CD4-positive, alpha-beta T cell treated with Interleukin-17A for 4 hours (primary cell): ENCODE results near the gene ECHS1.
A peak's percentile ranks its signal among the peaks of the same experiment; 100 is the strongest.
"Not testable (repeated sequence)": the region's sequence is repeated elsewhere in the genome, so short reads cannot be mapped to it uniquely, and the experiment has no call there.

Experiments
- DNase-seq: peaks from one replicate; pipeline ENCODE4 v3.0.0-alpha.2; 2020; ENCODE audit warnings: mixed read lengths

The ECHS1 gene

DNA sequence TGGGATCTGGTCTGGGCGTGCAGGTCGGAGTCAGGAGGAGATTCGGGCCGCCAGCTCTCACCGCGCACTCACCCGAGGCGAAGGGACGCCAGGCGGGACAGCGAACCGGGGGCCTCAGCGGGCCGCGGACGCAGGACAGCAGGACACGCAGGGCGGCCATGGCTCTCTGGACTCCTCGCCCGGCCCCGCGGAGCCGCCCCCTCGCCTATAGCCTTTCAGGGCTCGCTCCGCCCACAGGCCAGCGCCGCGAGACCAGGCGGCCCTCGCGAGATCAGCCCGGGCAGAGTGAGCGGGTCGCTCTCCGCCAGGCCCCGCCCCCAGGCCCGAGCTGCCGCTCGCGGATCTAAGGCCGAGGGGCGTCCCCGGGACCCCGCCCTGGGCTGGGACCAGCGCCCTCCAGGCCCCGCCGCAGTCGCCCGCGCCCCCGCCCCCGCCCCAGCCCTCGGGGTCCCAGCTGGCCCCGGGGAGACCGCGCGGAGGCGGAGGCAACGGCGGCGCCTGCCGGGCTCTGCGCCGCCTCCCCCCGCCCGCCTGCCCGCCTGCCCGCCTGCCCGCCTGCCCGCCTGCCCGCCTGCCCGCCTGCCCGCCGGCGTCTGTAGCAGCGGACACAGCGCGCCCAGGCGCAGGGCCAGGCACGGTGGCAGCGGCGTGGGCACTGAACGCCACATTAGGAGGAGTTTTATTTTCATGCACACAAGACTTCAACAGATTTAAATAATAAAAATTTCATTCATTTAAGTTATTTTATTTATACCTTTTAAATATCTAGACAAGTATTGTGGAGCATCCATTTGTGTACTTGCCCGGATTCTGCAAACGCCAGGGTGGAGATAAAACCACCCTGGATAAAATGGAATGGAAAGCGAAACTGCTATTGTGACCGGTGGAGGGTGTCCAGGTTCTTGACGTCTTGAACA, at the start of gene ECHS1:
TSS of gene ECHS1 (minus strand) at position 181 of the 917 bp plus-strand sequence. CDS start at position 160, 21 bp downstream.
- peak; percentile 94 for DNase-seq

DNA sequence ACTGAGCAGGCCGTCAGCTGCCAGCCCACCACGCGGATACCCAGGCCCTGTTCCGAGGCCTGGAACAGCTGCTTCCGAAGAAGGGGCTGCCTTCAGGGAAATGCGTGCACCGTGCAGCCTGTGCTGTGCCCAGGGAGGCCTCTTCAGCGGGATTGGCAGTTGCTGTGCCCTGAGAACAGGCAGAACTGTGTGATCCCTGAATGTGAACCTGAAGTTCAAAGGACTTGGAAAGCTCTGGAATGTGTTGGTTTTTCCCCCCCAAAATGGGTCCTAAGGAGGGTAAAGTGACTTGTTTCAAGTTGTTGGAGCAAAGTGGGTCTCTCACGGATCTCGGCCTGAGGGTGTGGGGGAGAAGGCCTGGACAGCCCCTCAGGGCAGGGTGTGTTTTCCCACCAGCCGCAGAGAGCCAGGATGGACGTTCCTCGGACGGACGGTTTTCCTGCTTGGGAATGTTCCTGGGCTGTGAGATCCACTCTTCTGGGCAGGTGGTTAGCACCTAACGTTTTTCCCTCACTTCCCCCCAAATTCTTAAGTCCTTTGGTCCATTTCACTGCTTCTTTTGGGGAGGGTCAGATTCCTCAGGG, 49.2 kb upstream of the ECHS1 start:
- DNase-seq, result no peak

DNA sequence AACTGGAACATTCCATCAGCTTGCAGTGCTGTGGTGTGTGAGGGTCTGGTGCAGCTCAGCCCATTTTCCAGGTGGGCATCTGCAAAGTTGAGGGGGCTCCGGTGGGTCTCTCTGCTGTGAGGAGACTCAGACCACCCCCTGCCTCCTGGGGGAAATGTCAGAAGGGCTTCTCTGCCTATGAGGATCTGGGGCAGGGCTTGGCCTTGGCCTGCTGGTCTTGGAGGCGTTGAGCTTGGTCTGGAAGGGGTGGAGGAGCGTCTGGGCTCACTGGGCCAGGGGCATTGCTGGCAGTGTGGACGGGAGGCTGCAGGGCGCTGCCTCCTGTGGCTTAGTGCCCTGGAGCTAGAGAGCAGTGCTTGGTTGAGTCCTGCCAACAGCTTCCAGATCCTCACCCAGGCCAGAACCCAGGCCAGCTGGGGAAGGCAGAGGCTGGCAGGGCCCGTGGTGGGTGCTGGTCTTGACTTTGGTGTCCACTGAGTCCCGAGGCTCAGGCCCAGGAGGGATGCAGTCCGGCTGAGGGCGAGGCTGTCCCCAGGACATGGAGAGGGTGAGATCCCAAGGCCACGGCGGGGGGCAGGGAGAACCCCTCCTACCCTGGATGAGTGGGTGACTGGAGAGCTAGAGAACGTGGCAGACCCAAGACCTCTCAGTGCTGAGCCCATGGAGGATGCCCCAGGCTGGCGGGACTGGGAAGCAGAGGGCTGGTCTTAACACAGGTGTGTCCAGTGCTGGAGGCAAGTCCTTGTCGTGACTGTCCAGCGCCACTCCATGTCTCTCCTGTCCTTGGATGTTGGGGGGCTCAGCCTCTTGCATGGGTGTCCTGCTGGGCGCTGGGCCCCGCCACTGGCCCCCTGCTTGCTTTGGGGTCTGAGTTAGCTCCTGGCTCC, 48.4 kb upstream of the ECHS1 start:
- DNase-seq, result no peak

DNA sequence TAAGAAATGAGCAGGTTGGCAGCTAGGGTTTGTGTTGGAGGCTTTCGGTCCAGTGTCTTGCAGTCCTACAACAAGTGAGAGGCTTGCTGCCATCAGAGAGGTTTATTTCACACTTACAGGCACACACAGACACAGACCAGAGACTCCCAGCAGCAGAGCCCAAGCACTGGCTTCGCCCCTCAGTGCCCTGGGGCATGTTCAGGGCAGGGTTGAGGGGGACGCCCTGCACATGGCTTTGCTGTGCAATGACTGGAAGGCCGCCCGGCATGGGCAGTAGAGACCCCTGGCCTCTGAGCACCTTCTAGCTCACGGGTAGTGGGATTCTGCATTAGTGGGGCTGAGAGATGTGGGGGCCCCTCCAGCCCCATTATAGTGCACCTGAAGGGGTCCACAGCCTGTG, 47.4 kb upstream of the ECHS1 start:
- DNase-seq, result no peak

DNA sequence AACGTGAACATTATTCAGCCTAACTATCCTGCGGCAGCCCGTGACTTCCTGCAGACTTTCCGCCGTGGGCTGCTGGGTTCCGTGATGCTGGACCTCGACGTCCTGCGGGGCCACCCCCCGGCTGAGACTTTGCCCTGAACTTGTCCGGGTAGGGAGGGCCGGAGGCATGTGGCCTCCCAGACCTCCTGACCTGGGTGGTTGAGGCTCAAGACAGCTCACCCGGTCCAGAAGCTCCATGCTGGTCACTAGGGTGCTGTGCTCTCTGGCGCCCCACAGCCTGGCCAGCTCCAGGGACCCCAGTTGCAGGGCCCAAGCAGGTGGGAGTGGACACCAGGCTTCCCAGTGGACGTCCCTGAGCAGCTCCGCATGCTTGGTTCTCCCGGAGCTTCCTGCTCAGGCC, 46.9 kb upstream of the ECHS1 start:
- DNase-seq, result no peak

DNA sequence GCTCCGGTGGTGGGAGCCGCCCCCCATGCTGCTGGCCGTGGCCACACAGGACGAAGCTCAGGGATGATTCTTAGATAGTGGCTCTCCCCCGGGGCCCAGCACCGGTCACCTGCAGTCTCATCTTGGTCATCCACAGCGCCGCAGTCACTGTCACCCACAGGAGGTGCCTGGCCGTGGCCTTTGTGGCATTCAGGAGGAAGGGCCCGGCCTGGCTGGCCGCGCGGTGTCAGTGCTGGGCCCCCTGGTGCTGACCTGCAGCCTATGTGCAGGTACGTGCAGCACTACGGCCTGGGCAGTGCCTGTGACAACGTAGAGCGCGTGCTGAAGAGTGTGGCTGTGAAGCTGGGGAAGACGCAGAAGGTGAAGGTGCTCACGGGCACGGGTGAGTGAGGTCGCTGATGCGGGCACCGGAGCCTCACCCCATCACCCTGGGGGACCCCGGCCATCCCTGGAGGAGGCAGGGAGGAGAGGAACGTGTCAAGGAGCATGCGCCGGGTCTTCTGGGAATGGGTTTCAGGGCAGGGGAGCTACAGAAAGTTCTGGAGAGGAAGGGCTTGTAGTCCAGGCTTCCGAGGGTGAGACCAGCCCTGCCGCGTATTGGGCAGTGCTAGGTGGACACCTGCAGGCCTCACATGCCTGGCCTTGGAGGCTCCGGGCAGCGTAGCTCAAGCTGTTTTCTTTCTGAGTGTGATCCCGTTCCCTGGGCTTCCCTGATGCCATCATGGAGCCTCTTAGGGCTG, 46.2 kb upstream of the ECHS1 start:
- no peak for DNase-seq

DNA sequence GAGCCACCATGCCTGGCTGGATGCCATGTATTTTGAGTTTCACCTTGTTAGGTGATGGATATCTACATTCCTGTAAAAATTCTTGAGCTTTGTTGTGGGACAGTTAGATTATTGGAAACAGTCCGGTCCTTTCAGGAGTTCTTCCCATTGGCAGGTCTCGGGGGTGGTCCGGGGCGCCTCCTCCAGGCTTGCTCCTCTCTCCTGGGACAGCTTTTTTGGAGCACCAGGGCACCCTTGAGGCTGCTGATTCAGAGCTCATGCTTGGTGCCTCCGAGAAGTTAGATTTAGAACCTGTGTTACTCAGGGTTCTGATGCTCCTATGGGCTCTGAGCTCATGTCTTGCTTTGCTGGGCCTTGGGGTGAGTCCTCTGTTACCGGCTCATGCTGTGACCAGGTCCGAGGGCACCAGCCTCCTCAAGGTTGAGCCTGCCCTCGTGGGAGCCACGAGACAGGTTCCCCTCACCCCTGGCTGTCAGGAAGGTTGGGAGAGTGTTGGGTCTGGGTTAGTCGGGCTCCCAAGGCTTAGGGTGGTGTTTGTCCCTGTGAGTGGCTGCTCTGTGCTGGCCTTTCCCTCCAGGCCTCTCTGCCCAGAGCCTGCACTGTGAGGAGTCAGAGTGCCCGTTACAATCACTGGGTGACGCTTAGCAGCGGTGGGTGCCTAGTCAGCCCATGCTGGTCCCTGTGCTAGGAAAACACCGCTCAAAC, 45.3 kb upstream of the ECHS1 start:
- DNase-seq, result no peak

DNA sequence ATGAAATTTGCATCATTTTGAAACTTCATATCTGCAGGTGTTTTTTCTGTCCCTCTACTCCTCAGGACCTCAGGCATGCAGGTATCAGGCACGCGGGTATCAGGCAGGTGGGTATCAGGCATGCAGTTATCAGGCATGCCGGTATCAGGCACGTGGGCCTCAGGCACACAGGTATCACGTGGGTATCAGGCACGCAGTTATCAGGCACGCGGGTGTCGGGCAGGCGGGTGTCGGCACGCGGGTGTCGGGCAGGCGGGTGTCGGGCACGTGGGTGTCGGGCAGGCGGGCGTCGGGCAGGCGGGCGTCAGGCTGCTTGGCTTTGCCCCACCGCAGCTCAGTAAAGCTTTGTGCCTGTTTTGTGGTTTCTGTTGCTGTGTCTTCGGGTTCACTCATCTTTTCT, 42.6 kb upstream of the ECHS1 start:
- no peak for DNase-seq

DNA sequence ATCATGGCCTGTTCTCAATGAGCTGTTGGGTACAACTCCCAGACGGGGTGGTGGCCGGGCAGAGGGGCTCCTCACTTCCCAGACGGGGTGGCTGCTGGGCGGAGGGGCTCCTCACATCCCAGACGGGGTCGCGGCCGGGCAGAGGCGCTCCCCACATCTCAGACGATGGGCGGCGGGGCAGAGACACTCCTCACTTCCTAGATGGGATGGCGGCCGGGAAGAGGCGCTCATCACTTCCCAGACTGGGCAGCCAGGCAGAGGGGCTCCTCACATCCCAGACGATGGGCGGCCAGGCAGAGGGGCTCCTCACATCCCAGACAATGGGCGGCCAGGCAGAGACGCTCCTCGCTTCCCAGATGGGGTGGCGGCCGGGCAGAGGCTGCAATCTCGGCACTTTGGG, 41.2 kb upstream of the ECHS1 start:
- not testable (repeated sequence) for DNase-seq

DNA sequence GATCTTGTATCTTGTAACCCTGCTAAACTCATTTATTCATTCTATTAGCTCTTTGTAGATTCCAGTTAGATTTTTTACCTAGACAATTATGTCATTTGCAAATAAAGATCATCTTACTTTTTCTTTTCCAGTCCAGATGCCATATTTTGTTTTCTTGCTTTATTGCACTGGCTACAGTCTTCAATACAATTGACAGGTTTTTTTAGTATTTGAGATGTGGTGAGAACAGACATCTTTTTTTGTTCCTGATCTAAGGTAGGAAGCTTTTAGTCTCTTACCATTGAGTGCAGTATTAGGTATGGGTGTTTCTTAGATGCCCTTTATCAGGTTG, 39.2 kb upstream of the ECHS1 start:
- no peak for DNase-seq

DNA sequence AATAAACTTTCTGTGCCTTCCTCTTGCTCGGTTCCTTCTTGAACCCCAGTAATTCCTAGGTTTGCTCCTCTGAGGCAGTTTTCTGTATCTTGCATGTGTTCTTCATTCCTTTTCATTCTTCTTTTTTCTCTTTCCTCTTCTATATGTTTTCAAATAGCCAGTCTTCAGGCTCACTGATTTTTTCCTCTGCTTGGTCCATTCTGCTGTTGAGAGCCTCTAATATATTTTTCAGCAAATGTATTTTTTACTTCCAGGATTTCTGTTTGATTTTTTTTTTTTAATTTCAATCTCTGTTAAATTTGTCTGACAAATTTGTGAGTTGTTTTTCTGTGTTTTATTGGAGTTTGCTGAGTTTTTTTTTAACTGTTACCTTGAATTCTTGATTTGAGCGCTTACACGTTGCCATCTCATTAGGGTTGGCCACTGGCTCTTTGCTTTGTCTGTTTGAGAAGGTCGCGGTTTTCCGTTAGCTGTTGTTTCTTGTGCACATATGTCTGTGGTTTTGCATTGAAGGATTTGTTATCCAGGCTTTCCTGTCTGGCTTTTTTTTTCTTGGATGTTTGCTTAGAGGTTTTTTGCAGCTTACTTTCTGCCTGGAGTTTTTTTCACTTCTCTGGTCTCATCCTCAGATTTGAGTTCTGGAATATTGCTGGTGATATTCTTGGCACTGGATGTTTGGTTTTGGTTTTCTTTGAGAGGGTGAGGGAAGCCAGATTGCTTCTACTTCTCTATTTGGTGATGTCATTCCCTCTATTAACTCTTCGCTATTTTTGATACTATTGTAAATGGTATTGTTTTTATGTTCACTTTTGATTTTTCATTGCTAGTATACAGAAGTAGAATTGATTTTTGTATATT, 38.6 kb upstream of the ECHS1 start:
- no peak for DNase-seq

DNA sequence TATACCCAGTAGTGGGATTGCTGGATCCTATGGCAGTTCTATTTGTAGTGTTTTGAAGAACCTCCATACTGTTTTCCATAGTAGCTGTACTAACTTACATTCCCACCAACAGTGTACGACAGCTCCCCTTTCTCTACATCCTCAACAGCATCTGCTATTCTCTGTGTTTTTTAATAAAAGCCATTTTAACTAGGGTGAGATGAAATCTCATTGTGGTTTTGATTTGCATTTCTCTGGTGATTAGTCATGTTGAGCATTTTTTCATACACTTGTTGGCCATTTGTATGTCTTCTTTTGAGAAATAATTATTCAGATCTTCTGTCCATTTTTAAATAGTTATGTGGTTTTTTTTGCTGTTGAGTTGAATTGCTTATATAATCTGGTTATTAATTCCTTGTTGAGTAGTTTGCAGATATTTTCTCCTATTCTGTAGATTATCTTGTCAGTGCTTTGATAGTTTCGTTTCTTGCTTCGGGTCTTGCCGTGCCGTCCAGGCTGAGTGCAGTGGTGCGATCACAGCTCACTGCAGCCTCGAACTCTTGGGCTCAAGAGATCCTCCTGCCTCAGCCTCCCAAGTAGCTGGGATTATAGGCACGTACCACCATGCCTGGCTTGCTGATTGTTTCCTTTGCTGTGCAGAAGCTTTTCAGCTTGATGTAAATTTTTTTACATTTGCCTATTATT, 32.8 kb upstream of the ECHS1 start:
- no peak for DNase-seq

DNA sequence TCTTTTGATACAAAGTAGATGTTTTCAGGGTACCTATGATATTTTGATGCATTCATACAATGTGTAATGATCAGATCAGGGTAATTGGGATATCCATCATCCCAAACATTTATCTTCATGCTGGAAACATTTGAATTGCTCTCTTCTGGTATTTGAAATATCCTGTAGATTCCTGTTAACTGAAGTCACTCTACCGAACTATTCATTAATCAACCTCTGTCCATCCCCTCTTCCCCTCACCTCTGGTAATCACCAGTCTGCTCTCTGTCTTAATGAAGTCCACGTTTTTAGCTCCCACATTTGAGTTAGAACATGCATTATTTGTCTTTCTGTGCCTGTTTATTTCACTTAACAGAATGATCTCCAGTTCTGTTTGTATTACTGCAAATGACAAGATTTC, 32.1 kb upstream of the ECHS1 start:
- no peak for DNase-seq

DNA sequence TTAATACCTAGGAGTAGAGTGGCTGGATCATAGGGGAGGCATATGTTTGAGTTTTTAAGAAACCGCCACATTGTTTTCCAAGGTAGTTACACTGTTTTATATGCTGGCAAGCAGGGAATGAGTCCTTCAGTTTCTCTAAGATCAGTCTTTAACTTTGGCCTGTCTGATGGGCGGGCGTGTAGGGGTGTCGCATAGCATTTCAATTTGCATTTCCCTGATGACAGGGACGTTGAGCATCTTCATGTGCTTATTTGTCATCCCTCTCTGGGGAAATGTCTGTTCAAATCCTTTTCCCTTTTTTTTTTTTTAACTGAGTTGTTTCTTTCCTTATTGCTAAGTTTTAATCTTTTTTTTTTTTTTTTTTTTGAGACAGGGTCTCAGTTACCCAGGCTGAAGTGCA, 30.6 kb upstream of the ECHS1 start:
- DNase-seq, result no peak

DNA sequence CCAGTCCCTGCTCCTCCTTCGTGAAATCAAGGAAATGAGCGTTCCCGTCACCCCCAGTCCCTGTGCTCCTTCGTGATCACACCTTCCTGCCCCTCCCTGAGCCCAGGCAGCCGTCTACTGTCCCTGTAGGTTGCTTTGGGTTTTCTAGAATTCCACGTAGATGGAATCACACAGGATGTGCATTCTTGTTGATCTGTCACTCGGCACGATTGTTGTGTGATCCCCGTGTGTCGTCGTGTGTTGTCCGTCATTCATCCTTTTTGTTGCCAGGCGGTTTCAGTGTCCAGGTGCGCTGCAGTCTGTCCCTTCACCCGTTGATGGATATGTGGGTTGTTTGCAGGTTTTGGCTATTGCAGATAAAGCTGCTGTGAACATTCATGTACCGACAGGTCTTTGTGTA, 30.2 kb upstream of the ECHS1 start:
- no peak for DNase-seq

DNA sequence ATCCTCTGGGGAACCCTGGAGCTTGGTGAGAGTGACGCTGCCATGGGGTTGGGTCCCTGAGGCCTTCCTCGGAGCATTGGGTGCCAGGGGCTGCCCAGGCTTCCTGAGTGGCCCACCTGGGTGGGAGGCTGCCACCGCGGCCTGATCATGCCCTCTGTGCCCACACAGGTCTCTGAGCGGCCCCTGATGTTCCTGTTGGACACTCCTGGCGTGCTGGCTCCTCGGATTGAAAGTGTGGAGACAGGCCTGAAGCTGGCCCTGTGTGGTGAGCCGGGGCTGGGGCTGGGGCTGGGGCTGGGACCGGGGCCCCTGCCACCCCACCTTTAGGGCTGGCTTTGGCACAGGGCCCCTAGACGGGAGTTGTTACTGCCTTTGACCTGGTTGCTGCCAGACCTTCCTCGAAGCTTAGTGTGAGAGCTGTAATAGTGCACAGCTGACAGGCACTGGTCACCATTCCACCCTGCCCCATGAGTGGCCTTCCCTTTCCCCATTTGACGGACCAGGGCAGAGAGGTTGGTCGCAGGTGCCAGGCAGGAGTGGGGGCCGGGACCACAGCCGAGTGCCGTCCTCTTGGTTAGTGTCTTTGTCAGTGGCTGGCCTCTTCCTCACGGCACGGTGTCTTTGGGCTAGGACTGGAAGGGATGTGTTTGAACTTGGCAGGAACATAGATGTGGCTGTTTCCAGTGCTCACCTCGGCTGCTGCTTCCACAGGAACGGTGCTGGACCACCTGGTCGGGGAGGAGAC, 29.0 kb upstream of the ECHS1 start:
- no peak for DNase-seq

DNA sequence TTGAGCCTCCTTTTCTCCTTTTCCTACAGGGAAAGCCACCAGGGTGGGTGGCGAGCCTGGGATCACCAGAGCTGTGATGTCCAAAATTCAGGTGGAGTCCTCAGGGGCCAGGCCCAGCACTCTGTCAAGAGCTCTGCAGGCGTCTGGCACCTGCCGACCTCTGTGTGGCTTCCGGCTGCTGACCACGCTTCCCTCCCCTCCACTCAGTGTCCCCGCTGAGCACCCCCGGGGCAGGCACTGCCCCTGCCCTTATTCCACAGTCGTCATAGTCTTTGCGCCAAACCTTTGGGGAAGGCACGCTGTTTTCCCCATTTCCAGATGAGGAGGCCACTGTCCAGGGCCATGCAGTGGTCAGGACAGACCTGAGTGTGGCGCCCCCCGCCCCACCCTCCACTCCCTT, 28.3 kb upstream of the ECHS1 start:
- DNase-seq, result no peak

DNA sequence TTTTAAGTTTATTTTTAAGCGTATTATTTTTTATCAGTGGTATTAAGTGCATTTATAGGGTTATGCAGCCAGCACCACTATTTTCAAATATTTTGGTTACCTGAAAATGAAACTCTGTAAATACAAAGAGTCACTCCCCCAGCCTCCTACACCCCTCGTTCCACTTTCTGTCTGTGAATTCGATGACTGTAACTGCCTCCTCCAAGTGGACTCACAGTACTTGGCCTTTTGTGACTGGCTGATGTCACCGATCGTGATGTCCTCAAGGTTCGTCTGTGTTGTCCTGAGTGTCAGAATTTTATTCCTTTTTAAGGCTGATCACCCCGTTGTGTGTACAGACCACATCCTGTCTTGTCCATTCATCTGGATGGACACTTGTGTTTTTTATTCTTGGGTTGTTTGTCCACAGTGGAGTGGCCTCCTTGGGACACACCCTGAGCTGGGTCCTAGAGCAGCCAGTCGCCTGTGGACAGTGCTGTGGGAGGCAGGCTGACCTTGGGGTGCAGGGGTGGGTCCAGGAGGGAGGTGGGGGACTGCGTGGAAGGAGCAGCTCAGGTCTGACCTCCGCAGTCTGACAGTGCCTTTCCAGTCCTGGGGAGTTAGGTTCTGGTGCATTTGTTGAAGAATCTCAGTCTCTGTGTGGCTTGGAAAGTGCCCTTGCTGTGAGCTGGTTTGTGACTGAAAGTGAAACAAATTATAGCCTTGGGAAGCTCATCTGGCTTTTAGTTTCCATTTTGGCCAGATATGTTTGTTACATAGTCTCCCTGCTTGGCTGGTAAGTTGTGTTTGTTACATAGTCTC, 27.7 kb upstream of the ECHS1 start:
- DNase-seq, result no peak

DNA sequence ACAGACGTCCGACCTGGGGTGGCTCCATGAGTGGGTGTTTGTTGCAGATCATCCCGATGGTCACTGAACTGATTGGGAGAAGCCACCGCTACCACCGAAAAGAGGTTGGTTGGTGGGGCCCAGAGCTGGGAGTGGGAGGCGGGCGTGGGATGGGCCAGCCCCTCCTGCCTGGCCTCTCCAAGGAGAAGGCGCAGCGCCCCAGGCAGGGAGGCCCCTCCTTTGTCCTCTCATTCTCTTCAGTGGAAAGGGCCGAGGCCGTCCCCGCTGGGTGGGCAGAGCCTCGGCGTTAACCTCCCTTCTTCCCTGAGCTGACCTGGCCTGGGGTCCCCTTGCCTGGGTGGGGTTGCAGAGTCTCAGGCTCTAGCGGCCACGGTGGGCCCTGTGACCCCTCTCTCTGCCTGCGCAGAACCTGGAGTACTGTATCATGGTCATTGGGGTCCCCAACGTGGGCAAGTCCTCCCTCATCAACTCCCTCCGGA, 26.0 kb upstream of the ECHS1 start:
- no peak for DNase-seq
